Measurements from ENCODE around the gene HHIPL2. TPM values are rescaled to one million over a fixed set of nuclear protein-coding genes. Genes with fewer than 3 reads are reported as not detected.

HHIPL2 gene
- total and polyA plus RNA-seq, 10 of the 15 experiments (the other 5 are each of a cell fraction or from before 2014, with no cell fraction given): 0.06 to 0.29 (median 0.09) TPM; not detected in 3

DNA sequence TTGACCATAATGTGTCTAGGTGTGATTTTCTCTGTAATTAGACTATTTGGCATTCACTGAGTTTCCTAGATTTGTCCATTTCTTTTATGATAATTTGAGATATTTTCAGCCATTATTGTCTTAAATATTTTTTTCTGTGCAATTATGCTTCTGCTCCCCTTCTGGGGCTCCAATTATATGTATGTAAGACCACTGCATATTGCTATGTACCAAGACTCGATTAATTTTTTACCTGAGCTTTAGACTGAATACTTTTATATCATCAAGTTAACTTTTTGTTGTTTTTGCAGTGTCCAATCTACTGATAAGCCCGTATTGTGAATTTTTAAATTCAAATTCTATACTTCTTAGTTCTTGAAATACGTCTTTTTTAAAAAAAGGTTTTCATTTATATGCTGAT is 46.9 kb upstream of the HHIPL2 start:
- Histone ChIP-seq H3K79me2 (ENCODE audit: control insufficient read depth, insufficient read depth, low read length) (peaks cover 5% of the 10 kb centered on the region), H3K36me3 (ENCODE audit: control insufficient read depth in 2 of 2, insufficient read depth in 2 of 2, low read length in 1 of 2) (no peaks in the 10 kb centered on the region), H3K27me3 (replicated peaks in 1 of 2; ENCODE audit: control insufficient read depth in 2 of 2, insufficient read depth in 2 of 2, low read length in 1 of 2) (no peaks in the 10 kb centered on the region), H3K9me3 (replicated peaks; ENCODE audit: control insufficient read depth, insufficient read depth, low read length) (no peaks in the 10 kb centered on the region), H3K4me1 (ENCODE audit: control insufficient read depth, insufficient read depth, low read length) (no peaks in the 10 kb centered on the region), H3K27ac (ENCODE audit: control insufficient read depth, insufficient read depth) (no peak overlapping the region), H3K4me2 (ENCODE audit: control insufficient read depth, insufficient read depth) (no peak overlapping the region), H4K20me1 (ENCODE audit: control insufficient read depth, insufficient read depth) (no peaks in the 10 kb centered on the region), H3K4me3 (no peak overlapping the region), H2AFZ (ENCODE audit: control insufficient read depth, low read depth, low read length) (no peak overlapping the region), H3K9ac (ENCODE audit: control insufficient read depth, insufficient read depth, low read length) (no peak overlapping the region)
- DNase-seq (ENCODE audit: low read depth, low spot score): no peak
- in situ Hi-C loops (cut with MboI): no loop called here
- no peak for FAIRE-seq
- CTCF ChIA-PET: no interaction called here
- POLR2A ChIA-PET: interaction anchor here (0.5 kb wide), 1 partner anchor 199 kb away, joined by 3 read pairs; no protein-coding TSS in a partner anchor
- intact Hi-C loops (cut with micrococcal nuclease; ENCODE audit: unreplicated experiment): no loop called here
- ATAC-seq: no peak
- no TSS peak for BruUV-seq (replicated peaks)
- WGBS (ENCODE audit: insufficient coverage, insufficient replicate concordance, low lambda C conversion rate, missing lambda C conversion rate): 73% methylated on average over 3 of the region's 3 CpGs
- RAD21 ChIA-PET (ENCODE audit: unreplicated experiment): no interaction called here
- no peak for TF ChIP-seq JUNB (IDR thresholded peaks at IDR 0.05)
- TF ChIP-seq IKZF2 (IDR thresholded peaks at IDR 0.05): no peak
- TF ChIP-seq, protein P1, sequence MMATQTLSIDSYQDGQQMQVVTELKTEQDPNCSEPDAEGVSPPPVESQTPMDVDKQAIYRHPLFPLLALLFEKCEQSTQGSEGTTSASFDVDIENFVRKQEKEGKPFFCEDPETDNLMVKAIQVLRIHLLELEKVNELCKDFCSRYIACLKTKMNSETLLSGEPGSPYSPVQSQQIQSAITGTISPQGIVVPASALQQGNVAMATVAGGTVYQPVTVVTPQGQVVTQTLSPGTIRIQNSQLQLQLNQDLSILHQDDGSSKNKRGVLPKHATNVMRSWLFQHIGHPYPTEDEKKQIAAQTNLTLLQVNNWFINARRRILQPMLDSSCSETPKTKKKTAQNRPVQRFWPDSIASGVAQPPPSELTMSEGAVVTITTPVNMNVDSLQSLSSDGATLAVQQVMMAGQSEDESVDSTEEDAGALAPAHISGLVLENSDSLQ (IDR thresholded peaks at IDR 0.05): no peak
- TF ChIP-seq ELK1 (IDR thresholded peaks at IDR 0.05; ENCODE audit: low read depth, low read length): no peak
- TF ChIP-seq PAX8 (IDR thresholded peaks at IDR 0.05): no peak
- no peak for TF ChIP-seq BCL3 (IDR thresholded peaks at IDR 0.05; ENCODE audit: borderline replicate concordance, insufficient read depth, low read depth, low read length, poor library complexity, severe bottlenecking)
- TF ChIP-seq, protein P2, sequence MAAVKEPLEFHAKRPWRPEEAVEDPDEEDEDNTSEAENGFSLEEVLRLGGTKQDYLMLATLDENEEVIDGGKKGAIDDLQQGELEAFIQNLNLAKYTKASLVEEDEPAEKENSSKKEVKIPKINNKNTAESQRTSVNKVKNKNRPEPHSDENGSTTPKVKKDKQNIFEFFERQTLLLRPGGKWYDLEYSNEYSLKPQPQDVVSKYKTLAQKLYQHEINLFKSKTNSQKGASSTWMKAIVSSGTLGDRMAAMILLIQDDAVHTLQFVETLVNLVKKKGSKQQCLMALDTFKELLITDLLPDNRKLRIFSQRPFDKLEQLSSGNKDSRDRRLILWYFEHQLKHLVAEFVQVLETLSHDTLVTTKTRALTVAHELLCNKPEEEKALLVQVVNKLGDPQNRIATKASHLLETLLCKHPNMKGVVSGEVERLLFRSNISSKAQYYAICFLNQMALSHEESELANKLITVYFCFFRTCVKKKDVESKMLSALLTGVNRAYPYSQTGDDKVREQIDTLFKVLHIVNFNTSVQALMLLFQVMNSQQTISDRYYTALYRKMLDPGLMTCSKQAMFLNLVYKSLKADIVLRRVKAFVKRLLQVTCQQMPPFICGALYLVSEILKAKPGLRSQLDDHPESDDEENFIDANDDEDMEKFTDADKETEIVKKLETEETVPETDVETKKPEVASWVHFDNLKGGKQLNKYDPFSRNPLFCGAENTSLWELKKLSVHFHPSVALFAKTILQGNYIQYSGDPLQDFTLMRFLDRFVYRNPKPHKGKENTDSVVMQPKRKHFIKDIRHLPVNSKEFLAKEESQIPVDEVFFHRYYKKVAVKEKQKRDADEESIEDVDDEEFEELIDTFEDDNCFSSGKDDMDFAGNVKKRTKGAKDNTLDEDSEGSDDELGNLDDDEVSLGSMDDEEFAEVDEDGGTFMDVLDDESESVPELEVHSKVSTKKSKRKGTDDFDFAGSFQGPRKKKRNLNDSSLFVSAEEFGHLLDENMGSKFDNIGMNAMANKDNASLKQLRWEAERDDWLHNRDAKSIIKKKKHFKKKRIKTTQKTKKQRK (IDR thresholded peaks at IDR 0.05; ENCODE audit: low read depth, low read length): no peak
- no peak for TF ChIP-seq EZH2 (IDR thresholded peaks at IDR 0.05; ENCODE audit: borderline replicate concordance, control insufficient read depth, low read depth, low read length)
- TF ChIP-seq FOS (IDR thresholded peaks at IDR 0.05; ENCODE audit: borderline replicate concordance, extremely low read depth, insufficient read length): no peak
- TF ChIP-seq ZNF24 (IDR thresholded peaks at IDR 0.05): no peak
- no peak for TF ChIP-seq TAF1 (IDR thresholded peaks at IDR 0.05; ENCODE audit: borderline replicate concordance, low read depth, low read length)
- TF ChIP-seq NR2F1 (conservative IDR thresholded peaks at IDR 0.05): no peak
- no peak for TF ChIP-seq DPF2 (IDR thresholded peaks at IDR 0.05)
- SMC1A ChIA-PET (ENCODE audit: uncharacterized antibody, unreplicated experiment): interaction anchor here (0.7 to 2.0 kb wide), 3 partner anchors 13 to 1608 kb away, joined by 3 to 6 read pairs (median 3); no protein-coding TSS in a partner anchor

Data from GM12878 (cell line).